Adipocyte (in vitro differentiated cells): ENCODE measurements around the gene CEP55.
"Not testable (repeated sequence)": the region's sequence is repeated elsewhere in the genome, so short reads cannot be mapped to it uniquely, and the experiment has no call there.

Source experiments
- DNase-seq: peaks from one replicate; pipeline ENCODE4 v3.0.0-alpha.2; 2015; ENCODE audit warnings: low read depth
- H3K27me3 ChIP-seq: replicated peaks from 2 replicates; pipeline ENCODE4 v1.7.0; 2013; ENCODE audit warnings: mild to moderate bottlenecking, low read length, moderate library complexity; ENCODE audit not compliant: control insufficient read depth, insufficient read depth
- H3K36me3 ChIP-seq: 2 replicates; pipeline ENCODE4 v1.7.0; 2013; ENCODE audit warnings: low read length, mild to moderate bottlenecking, moderate library complexity; ENCODE audit not compliant: control insufficient read depth, insufficient read depth, severe bottlenecking
- H3K4me1 ChIP-seq: 2 replicates; pipeline ENCODE4 v1.7.0; 2013; ENCODE audit warnings: mild to moderate bottlenecking, low read length, moderate library complexity; ENCODE audit not compliant: control insufficient read depth, insufficient read depth
- H3K4me3 ChIP-seq: 2 replicates; pipeline ENCODE4 v1.7.0; 2013; ENCODE audit warnings: mild to moderate bottlenecking, low read length, moderate library complexity
- H3K9ac ChIP-seq: 2 replicates; pipeline ENCODE4 v1.7.0; 2013; ENCODE audit warnings: mild to moderate bottlenecking, low read length, moderate library complexity
- H3K9me3 ChIP-seq: 2 replicates; pipeline ENCODE4 v1.7.0; 2013; ENCODE audit warnings: mild to moderate bottlenecking, low read length, moderate library complexity; ENCODE audit not compliant: control insufficient read depth

The CEP55 gene

GRCh38 chr10:93515071-93516005 is 18.9 kb downstream of the CEP55 start:
- Histone ChIP-seq H3K9me3 (no peaks in the 10 kb centered on the region), H3K4me1 (peaks cover 27% of the 10 kb centered on the region), H3K9ac (peak overlapping the region; percentile 57), H3K36me3 (no peaks in the 10 kb centered on the region), H3K27me3 (no peaks in the 10 kb centered on the region), H3K4me3 (peak overlapping the region; percentile 47)
- DNase-seq, result peak; percentile 61

GRCh38 chr10:93516006-93516380 is 19.6 kb downstream of the CEP55 start:
- Histone ChIP-seq H3K9ac (peak overlapping the region; percentile 57), H3K4me3 (peak overlapping the region; percentile 47), H3K9me3 (no peaks in the 10 kb centered on the region), H3K4me1 (peaks cover 27% of the 10 kb centered on the region), H3K36me3 (no peaks in the 10 kb centered on the region), H3K27me3 (no peaks in the 10 kb centered on the region)
- DNase-seq, result peak; percentile 79

- Histone ChIP-seq H3K27me3 (no peaks in the 10 kb centered on the region), H3K4me1 (peaks cover 24% of the 10 kb centered on the region), H3K4me3 (no peak overlapping the region), H3K9ac (no peak overlapping the region), H3K9me3 (no peaks in the 10 kb centered on the region), H3K36me3 (no peaks in the 10 kb centered on the region)
- DNase-seq, result no peak
Observed at GRCh38 chr10:93518531-93518930, 22.1 kb downstream of the CEP55 start.

GRCh38 chr10:93535293-93535692 is 38.9 kb downstream of the CEP55 start:
- Histone ChIP-seq H3K9ac (no peak overlapping the region), H3K4me1 (no peaks in the 10 kb centered on the region), H3K36me3 (no peaks in the 10 kb centered on the region), H3K27me3 (no peaks in the 10 kb centered on the region), H3K4me3 (no peak overlapping the region), H3K9me3 (no peaks in the 10 kb centered on the region)
- no peak for DNase-seq

GRCh38 chr10:93540871-93541270 is 44.5 kb downstream of the CEP55 start:
- not testable (repeated sequence) for H3K4me3 ChIP-seq, DNase-seq, H3K4me1 ChIP-seq, H3K27me3 ChIP-seq, H3K36me3 ChIP-seq, H3K9ac ChIP-seq, H3K9me3 ChIP-seq

- H3K27me3 ChIP-seq, result peaks cover 9% of the 10 kb centered on the region
- H3K4me3 ChIP-seq, result peak overlapping the region; percentile 80
Observed at GRCh38 chr10:93541402-93542357, 45.3 kb downstream of the CEP55 start.

GRCh38 chr10:93542358-93542791 is 46.0 kb downstream of the CEP55 start:
- Histone ChIP-seq H3K9me3 (no peaks in the 10 kb centered on the region), H3K9ac (peak overlapping the region; percentile 68), H3K4me1 (peaks cover 5% of the 10 kb centered on the region), H3K27me3 (peaks cover 9% of the 10 kb centered on the region), H3K36me3 (no peaks in the 10 kb centered on the region), H3K4me3 (peak overlapping the region; percentile 80)
- DNase-seq, result peak; percentile 52

More at GRCh38 chr10:93541402-93542357, 45.3 kb downstream of the CEP55 start:
- H3K4me1 ChIP-seq, result peaks cover 5% of the 10 kb centered on the region
- no peaks in the 10 kb centered on the region for H3K9me3 ChIP-seq
- peak overlapping the region; percentile 68 for H3K9ac ChIP-seq
- DNase-seq, result peak; percentile 83
- no peaks in the 10 kb centered on the region for H3K36me3 ChIP-seq

- H3K4me3 ChIP-seq, H3K36me3 ChIP-seq, H3K27me3 ChIP-seq, H3K9ac ChIP-seq, H3K4me1 ChIP-seq, H3K9me3 ChIP-seq, DNase-seq: not testable (repeated sequence)
Observed at GRCh38 chr10:93546995-93547394, 50.6 kb downstream of the CEP55 start.

- DNase-seq, result no peak
- H3K9me3 ChIP-seq, result no peaks in the 10 kb centered on the region
- peaks cover 9% of the 10 kb centered on the region for H3K27me3 ChIP-seq
- H3K4me1 ChIP-seq, result peaks cover under 1% of the 10 kb centered on the region
- no peak overlapping the region for H3K4me3 ChIP-seq
- H3K9ac ChIP-seq, result no peak overlapping the region
- H3K36me3 ChIP-seq, result no peaks in the 10 kb centered on the region
Observed at GRCh38 chr10:93547522-93547921, 51.1 kb downstream of the CEP55 start.

GRCh38 chr10:93548376-93549071 is 52.1 kb downstream of the CEP55 start:
- peak; percentile 40 for DNase-seq
- Histone ChIP-seq H3K4me3 (no peak overlapping the region), H3K27me3 (peaks cover 9% of the 10 kb centered on the region), H3K4me1 (peaks cover 3% of the 10 kb centered on the region), H3K9me3 (no peaks in the 10 kb centered on the region), H3K36me3 (no peaks in the 10 kb centered on the region), H3K9ac (no peak overlapping the region)
